ENCODE measurements around the gene SCARB2.
A peak's percentile ranks its signal among the peaks of the same experiment; 100 is the strongest.

Gene SCARB2

GRCh38 chr4:76155979-76156378 lies 57.6 kb downstream of the SCARB2 start:
- TF ChIP-seq CTCF (IDR thresholded peaks at IDR 0.05; ENCODE audit: extremely low read depth, missing control alignments), result no peak
- DNase-seq (ENCODE audit: low spot score), result no peak

- TF ChIP-seq CTCF (IDR thresholded peaks at IDR 0.05; ENCODE audit: extremely low read depth, missing control alignments), result no peak
- DNase-seq (ENCODE audit: low spot score), result no peak
Observed at GRCh38 chr4:76153356-76153755, 60.3 kb downstream of the SCARB2 start.

- TF ChIP-seq CTCF (IDR thresholded peaks at IDR 0.05; ENCODE audit: extremely low read depth, missing control alignments), result no peak
- peak; percentile 91 for DNase-seq (ENCODE audit: low spot score)
Observed at GRCh38 chr4:76148142-76148865, 65.3 kb downstream of the SCARB2 start, which contains the start of gene NUP54. TSS of gene NUP54 (minus strand) at chr4:76148397. CDS start at chr4:76148374, 23 bp downstream.

- TF ChIP-seq CTCF (IDR thresholded peaks at IDR 0.05; ENCODE audit: extremely low read depth, missing control alignments), result no peak
- peak; percentile 56 for DNase-seq (ENCODE audit: low spot score)
Observed at GRCh38 chr4:76147454-76148141, 66.0 kb downstream of the SCARB2 start.

GRCh38 chr4:76144546-76144945 lies 69.1 kb downstream of the SCARB2 start:
- DNase-seq (ENCODE audit: low spot score), result no peak
- no peak for TF ChIP-seq CTCF (IDR thresholded peaks at IDR 0.05; ENCODE audit: extremely low read depth, missing control alignments)

GRCh38 chr4:76141241-76141640 lies 72.4 kb downstream of the SCARB2 start:
- DNase-seq (ENCODE audit: low spot score), result no peak
- TF ChIP-seq CTCF (IDR thresholded peaks at IDR 0.05; ENCODE audit: extremely low read depth, missing control alignments), result no peak

- DNase-seq (ENCODE audit: low spot score), result no peak
- no peak for TF ChIP-seq CTCF (IDR thresholded peaks at IDR 0.05; ENCODE audit: extremely low read depth, missing control alignments)
Observed at GRCh38 chr4:76127754-76128153, 85.9 kb downstream of the SCARB2 start.
